GM21717 (cell line): ENCODE results near the gene RAET1G.
"Not testable (repeated sequence)": the region's sequence is repeated elsewhere in the genome, so short reads cannot be mapped to it uniquely, and the experiment has no call there.

Experiments used
- ATAC-seq: cut with Tn5 transposase; IDR thresholded peaks from one replicate; pipeline ENCODE4 v1.9.1; 2021; ENCODE audit warnings: mild to moderate bottlenecking, moderate library complexity; ENCODE audit not compliant: unreplicated experiment

Gene RAET1G

GRCh38 chr6:149922642-149923326, at the start of gene RAET1G:
Gene RAET1G (minus strand): TSS chr6:149923121. CDS start chr6:149923010, 111 bp downstream.
- ATAC-seq = no peak

GRCh38 chr6:149969635-149970034, 46.7 kb upstream of the RAET1G start:
- no peak for ATAC-seq

GRCh38 chr6:149968909-149969308, 46.0 kb upstream of the RAET1G start:
- ATAC-seq = not testable (repeated sequence)

GRCh38 chr6:149967999-149968398, 45.1 kb upstream of the RAET1G start:
- ATAC-seq = not testable (repeated sequence)

GRCh38 chr6:149967591-149967990, 44.7 kb upstream of the RAET1G start:
- no peak for ATAC-seq

- not testable (repeated sequence) for ATAC-seq
Observed at GRCh38 chr6:149966319-149966718, 43.4 kb upstream of the RAET1G start.

GRCh38 chr6:149965194-149966020, 42.5 kb upstream of the RAET1G start:
- no peak for ATAC-seq

- no peak for ATAC-seq
Observed at GRCh38 chr6:149964308-149965193, 41.6 kb upstream of the RAET1G start.

GRCh38 chr6:149963462-149964307, 40.8 kb upstream of the RAET1G start, which contains the start of gene ULBP1:
Gene ULBP1 (plus strand): TSS chr6:149963943. CDS start chr6:149964050, 107 bp downstream.
- no peak for ATAC-seq

GRCh38 chr6:149963212-149963461, 40.2 kb upstream of the RAET1G start:
- no peak for ATAC-seq

- ATAC-seq = no peak
Observed at GRCh38 chr6:149962461-149963211, 39.7 kb upstream of the RAET1G start.

GRCh38 chr6:149961728-149962425, 39.0 kb upstream of the RAET1G start:
- ATAC-seq = no peak

- no peak for ATAC-seq
Observed at GRCh38 chr6:149960488-149960887, 37.6 kb upstream of the RAET1G start.

GRCh38 chr6:149959806-149960205, 36.9 kb upstream of the RAET1G start:
- ATAC-seq = not testable (repeated sequence)

- not testable (repeated sequence) for ATAC-seq
Observed at GRCh38 chr6:149958124-149958523, 35.2 kb upstream of the RAET1G start.

GRCh38 chr6:149955654-149956317, 32.9 kb upstream of the RAET1G start:
- ATAC-seq = not testable (repeated sequence)

GRCh38 chr6:149954984-149955653, 32.2 kb upstream of the RAET1G start:
- ATAC-seq = not testable (repeated sequence)
